Hepatocyte (in vitro differentiated cells): Measurements from ENCODE around the gene RAP2C. TPM values are rescaled to one million over a fixed set of nuclear protein-coding genes. Genes with fewer than 3 reads are reported as not detected.

Experiments
- DNase-seq: peaks from one replicate; pipeline ENCODE4 v3.0.0-alpha.2; 2016; ENCODE audit warnings: low spot score
- H2AFZ ChIP-seq: fragments of 200-600 bp; sonication (generic); 2 replicates; pipeline ENCODE4 v1.6.0; 2016; ENCODE audit warnings: antibody characterized with exemption, mild to moderate bottlenecking
- H3K27ac ChIP-seq: fragments of 200-600 bp; sonication (generic); 2 replicates; pipeline ENCODE4 v1.5.1; 2016; ENCODE audit warnings: mild to moderate bottlenecking
- H3K27me3 ChIP-seq: fragments of 200-600 bp; sonication (generic); 2 replicates; pipeline ENCODE4 v1.6.1; 2016
- H3K36me3 ChIP-seq: fragments of 200-600 bp; sonication (generic); replicated peaks from 2 replicates; pipeline ENCODE4 v1.5.1; 2016; ENCODE audit warnings: low read depth; ENCODE audit not compliant: insufficient read depth
- H3K4me1 ChIP-seq: fragments of 200-600 bp; sonication (generic); 2 replicates; pipeline ENCODE4 v1.5.1; 2016; ENCODE audit warnings: mild to moderate bottlenecking, moderate library complexity; ENCODE audit not compliant: insufficient read depth
- H3K4me2 ChIP-seq: fragments of 200-600 bp; sonication (generic); 2 replicates; pipeline ENCODE4 v1.6.0; 2016
- H3K4me3 ChIP-seq: fragments of 200-600 bp; sonication (generic); 2 replicates; pipeline ENCODE4 v1.5.1; 2016; ENCODE audit warnings: mild to moderate bottlenecking
- H3K79me2 ChIP-seq: fragments of 200-600 bp; sonication (generic); 2 replicates; pipeline ENCODE4 v1.6.0; 2017; ENCODE audit warnings: mild to moderate bottlenecking
- H3K9me2 ChIP-seq: fragments of 200-600 bp; sonication (generic); replicated peaks from 2 replicates; pipeline ENCODE4 v1.6.0; 2017; ENCODE audit warnings: mild to moderate bottlenecking; ENCODE audit not compliant: insufficient read depth
- H3K9me3 ChIP-seq: fragments of 200-600 bp; sonication (generic); 2 replicates; pipeline ENCODE4 v1.5.1; 2016; ENCODE audit warnings: low read depth, mild to moderate bottlenecking
- H4K20me1 ChIP-seq: fragments of 200-600 bp; sonication (generic); 2 replicates; pipeline ENCODE4 v1.6.0; 2016; ENCODE audit warnings: mild to moderate bottlenecking; ENCODE audit not compliant: insufficient read depth, poor library complexity, severe bottlenecking
- CTCF ChIP-seq: fragments of 200-600 bp; sonication (generic); IDR thresholded peaks from 2 replicates; pipeline ENCODE4 v1.5.1; 2016; ENCODE audit warnings: antibody characterized with exemption, mild to moderate bottlenecking; ENCODE audit not compliant: poor library complexity
- EZH2 ChIP-seq: fragments of 200-600 bp; sonication (generic); IDR thresholded peaks from 2 replicates; pipeline ENCODE4 v1.6.1; 2016; ENCODE audit warnings: antibody characterized with exemption, mild to moderate bottlenecking, borderline replicate concordance
- EZH2phosphoT487 ChIP-seq: fragments of 200-600 bp; sonication (generic); IDR thresholded peaks from one replicate; pipeline ENCODE4 v1.6.1; 2018; ENCODE audit warnings: antibody characterized with exemption, mild to moderate bottlenecking, low read depth, moderate library complexity; ENCODE audit not compliant: unreplicated experiment, severe bottlenecking
- WGBS: methylation state at CpG from one replicate; pipeline ENCODE4 v1.1.6; 2016; ENCODE audit warnings: low lambda C conversion rate; ENCODE audit errors: missing lambda C conversion rate; 5-methylcytosine and 5-hydroxymethylcytosine counted together
- polyA plus RNA-seq: library from polyadenylated mRNA; unstranded; fragments of >200 nt; fragmentation: Nextera tagmentation; extraction: Ambion mirVana; gene quantifications from 2 replicates; pipeline ENCODE4 v1.2.1, GENCODE V29; 2016
- total RNA-seq: library from RNA; depleted of rRNA; stranded (reverse); fragments of >200 nt; gene quantifications from 2 replicates; pipeline ENCODE4 v1.2.3, GENCODE V29; 2014

The RAP2C gene
- total and polyA plus RNA-seq, 2 experiments from 2014 or later = 32.2 to 57.4 TPM

- Histone ChIP-seq H3K27me3 (no peaks in the 10 kb centered on the region), H3K9me3 (no peaks in the 10 kb centered on the region), H2AFZ (no peak overlapping the region), H3K79me2 (peaks cover 36% of the 10 kb centered on the region), H3K4me3 (peak overlapping the region; percentile 66), H3K27ac (peak overlapping the region; percentile 99), H3K36me3 (no peaks in the 10 kb centered on the region), H3K4me1 (no peaks in the 10 kb centered on the region), H3K9me2 (no peaks in the 10 kb centered on the region), H3K4me2 (peak overlapping the region; percentile 74), H4K20me1 (peaks cover 15% of the 10 kb centered on the region)
- peak; percentile 17 for DNase-seq
- 35% methylated on average over 11 of the region's 11 CpGs for WGBS
- TF ChIP-seq EZH2 = no peak
- no peak for TF ChIP-seq EZH2phosphoT487
- no peak for TF ChIP-seq CTCF
Observed at GRCh38 chrX:132216806-132217202, 2.4 kb downstream of the RAP2C start.

- WGBS = 20% methylated on average over 8 of the region's 8 CpGs
- no peak for DNase-seq
- H3K79me2 ChIP-seq = peaks cover 41% of the 10 kb centered on the region
- H3K27me3 ChIP-seq = no peaks in the 10 kb centered on the region
- H3K4me3 ChIP-seq = peak overlapping the region; percentile 66
- no peak overlapping the region for H2AFZ ChIP-seq
- H3K36me3 ChIP-seq = no peaks in the 10 kb centered on the region
- TF ChIP-seq EZH2phosphoT487 (no peak), EZH2 (no peak), CTCF (no peak)
- no peaks in the 10 kb centered on the region for H3K4me1 ChIP-seq
- H3K9me2 ChIP-seq = no peaks in the 10 kb centered on the region
- H4K20me1 ChIP-seq = peaks cover 15% of the 10 kb centered on the region
- peak overlapping the region; percentile 74 for H3K4me2 ChIP-seq
- no peaks in the 10 kb centered on the region for H3K9me3 ChIP-seq
- H3K27ac ChIP-seq = peak overlapping the region; percentile 99
Observed at GRCh38 chrX:132216283-132216682, 3.0 kb downstream of the RAP2C start.

GRCh38 chrX:132214518-132214917 lies 4.7 kb downstream of the RAP2C start:
- WGBS = 76% methylated on average over 2 of the region's 2 CpGs
- Histone ChIP-seq H3K4me3 (no peak overlapping the region), H3K79me2 (peaks cover 42% of the 10 kb centered on the region)

More at GRCh38 chrX:132214518-132214917, 4.7 kb downstream of the RAP2C start:
- TF ChIP-seq EZH2phosphoT487 (no peak), CTCF (no peak), EZH2 (no peak)
- Histone ChIP-seq H3K4me1 (no peaks in the 10 kb centered on the region), H3K9me2 (no peaks in the 10 kb centered on the region), H4K20me1 (peaks cover 15% of the 10 kb centered on the region), H3K36me3 (no peaks in the 10 kb centered on the region), H3K9me3 (no peaks in the 10 kb centered on the region), H3K4me2 (peak overlapping the region; percentile 74), H3K27ac (no peak overlapping the region), H2AFZ (no peak overlapping the region), H3K27me3 (no peaks in the 10 kb centered on the region)
- no peak for DNase-seq
